ENCODE measurements around the gene KDM4C. TPM values are rescaled to one million over a fixed set of nuclear protein-coding genes. Genes with fewer than 3 reads are reported as not detected.

The KDM4C gene
- polyA plus RNA-seq, 1 experiment: 12.1 TPM

DNA sequence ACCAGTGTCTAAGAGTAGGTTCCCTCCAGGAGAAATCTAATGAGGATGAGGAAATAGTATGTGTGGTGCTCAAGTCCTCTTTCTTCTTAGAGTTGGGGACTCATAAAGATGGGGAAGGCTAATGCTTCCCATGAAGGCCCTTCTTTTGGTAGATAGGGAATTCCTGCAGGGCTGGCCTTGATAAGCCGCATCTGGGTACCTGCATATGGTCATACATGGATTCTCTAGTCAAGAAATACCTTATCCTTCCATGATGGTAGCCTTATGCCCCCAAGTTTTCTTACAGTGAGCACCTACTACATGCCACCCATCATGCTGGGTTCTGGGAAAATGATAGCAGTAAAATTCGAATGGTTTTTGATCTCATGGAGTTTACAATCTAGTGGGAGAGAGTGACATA lies 382.6 kb downstream of the KDM4C start:
- Histone ChIP-seq H3K27ac (ENCODE audit: low read depth, low read length) (no peak overlapping the region), H3K27me3 (ENCODE audit: control insufficient read depth, insufficient read depth, low read length) (no peaks in the 10 kb centered on the region), H3K4me3 (ENCODE audit: low read depth, low read length) (no peak overlapping the region), H3K9me3 (ENCODE audit: control insufficient read depth, insufficient read depth, low read length) (no peaks in the 10 kb centered on the region)
- TF ChIP-seq, protein P1, sequence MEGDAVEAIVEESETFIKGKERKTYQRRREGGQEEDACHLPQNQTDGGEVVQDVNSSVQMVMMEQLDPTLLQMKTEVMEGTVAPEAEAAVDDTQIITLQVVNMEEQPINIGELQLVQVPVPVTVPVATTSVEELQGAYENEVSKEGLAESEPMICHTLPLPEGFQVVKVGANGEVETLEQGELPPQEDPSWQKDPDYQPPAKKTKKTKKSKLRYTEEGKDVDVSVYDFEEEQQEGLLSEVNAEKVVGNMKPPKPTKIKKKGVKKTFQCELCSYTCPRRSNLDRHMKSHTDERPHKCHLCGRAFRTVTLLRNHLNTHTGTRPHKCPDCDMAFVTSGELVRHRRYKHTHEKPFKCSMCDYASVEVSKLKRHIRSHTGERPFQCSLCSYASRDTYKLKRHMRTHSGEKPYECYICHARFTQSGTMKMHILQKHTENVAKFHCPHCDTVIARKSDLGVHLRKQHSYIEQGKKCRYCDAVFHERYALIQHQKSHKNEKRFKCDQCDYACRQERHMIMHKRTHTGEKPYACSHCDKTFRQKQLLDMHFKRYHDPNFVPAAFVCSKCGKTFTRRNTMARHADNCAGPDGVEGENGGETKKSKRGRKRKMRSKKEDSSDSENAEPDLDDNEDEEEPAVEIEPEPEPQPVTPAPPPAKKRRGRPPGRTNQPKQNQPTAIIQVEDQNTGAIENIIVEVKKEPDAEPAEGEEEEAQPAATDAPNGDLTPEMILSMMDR (IDR thresholded peaks at IDR 0.05; ENCODE audit: low read depth, low read length): no peak
- ChIA-PET POLR2A (no interaction called here), CTCF (no interaction called here)
- DNase-seq (ENCODE audit: low read depth, low spot score): no peak

DNA sequence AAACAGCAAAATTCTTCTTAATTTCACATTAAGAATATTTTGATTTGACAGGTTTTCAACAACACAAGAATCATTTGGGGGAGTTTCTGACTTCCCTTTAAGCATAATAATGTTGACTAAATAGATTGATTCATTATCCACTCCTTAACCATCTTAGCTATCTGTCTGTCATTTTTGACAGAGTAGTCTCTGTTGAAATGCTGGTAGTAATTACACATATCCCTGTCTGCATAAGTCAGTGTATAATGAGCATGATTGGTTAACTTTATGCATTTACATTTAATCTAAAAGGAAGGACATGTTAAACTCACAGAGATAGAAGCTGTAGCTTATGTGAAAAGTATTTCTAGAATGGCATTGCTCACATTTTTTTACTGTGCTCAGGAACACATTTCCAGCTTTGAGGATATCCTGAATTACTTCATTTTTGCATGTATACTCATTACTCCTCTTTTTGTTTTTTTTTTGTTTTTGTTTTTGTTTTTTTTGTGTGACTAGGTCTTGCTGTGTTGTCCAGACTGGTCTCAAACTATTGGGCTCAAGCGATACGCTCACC lies 385.9 kb downstream of the KDM4C start:
- POLR2A ChIA-PET: no interaction called here
- H3K27me3 ChIP-seq (ENCODE audit: control insufficient read depth, insufficient read depth, low read length): no peaks in the 10 kb centered on the region
- H3K4me3 ChIP-seq (ENCODE audit: low read depth, low read length): no peak overlapping the region
- H3K27ac ChIP-seq (ENCODE audit: low read depth, low read length): no peak overlapping the region
- DNase-seq (ENCODE audit: low read depth, low spot score): no peak
- CTCF ChIA-PET: interaction anchor here (0.8 to 1.9 kb wide), 4 partner anchors 25 to 317 kb away, joined by 3 to 7 read pairs (median 4); no protein-coding TSS in a partner anchor
- no peaks in the 10 kb centered on the region; the same call in 1 of the 2 replicates for H3K9me3 ChIP-seq (ENCODE audit: control insufficient read depth, insufficient read depth, low read length)
- TF ChIP-seq, protein P1 (IDR thresholded peaks at IDR 0.05; ENCODE audit: low read depth, low read length): no peak

DNA sequence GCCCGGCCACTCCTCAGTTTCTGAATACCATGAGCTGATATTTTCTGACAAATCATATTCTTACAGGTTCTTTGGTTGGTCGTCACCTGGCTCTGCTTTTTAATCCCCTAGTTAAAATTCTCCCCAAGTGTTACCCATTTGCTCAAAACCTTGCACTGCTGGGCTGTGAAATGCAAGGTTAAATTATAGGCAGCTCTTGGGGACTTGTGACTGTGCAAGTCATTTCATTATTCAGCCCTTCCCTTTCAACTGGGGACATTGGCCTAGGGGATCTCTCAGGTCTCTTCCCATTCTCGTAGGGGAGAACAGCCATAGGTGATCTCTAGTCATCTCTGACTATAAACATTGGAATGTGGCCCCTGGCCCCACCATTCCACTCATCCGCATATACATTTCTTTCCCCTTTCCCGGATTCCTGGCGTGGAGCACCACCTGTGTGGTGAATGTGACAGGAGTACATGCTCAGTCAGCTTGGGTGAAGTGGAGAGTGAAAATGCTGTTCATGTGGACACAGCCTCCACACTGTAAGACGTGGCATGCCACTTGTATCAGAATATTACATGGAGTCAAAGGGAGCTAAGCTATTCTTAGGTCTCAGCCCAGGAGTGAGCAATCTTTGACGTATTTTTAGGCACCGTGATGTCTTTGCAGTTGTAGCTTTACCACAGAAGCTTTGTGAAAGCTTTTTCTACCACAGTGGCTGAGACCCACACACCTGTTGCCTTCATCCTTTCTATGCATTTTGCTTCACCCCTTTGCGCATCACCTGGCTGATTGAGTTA lies 386.7 kb downstream of the KDM4C start:
- Histone ChIP-seq H3K4me3 (ENCODE audit: low read depth, low read length) (no peak overlapping the region), H3K27ac (ENCODE audit: low read depth, low read length) (no peak overlapping the region), H3K27me3 (ENCODE audit: control insufficient read depth, insufficient read depth, low read length) (no peaks in the 10 kb centered on the region), H3K9me3 (ENCODE audit: control insufficient read depth, insufficient read depth, low read length) (peaks cover 4% of the 10 kb centered on the region; the same call in 1 of the 2 replicates)
- CTCF ChIA-PET: interaction anchor here (1.5 to 1.9 kb wide), 2 partner anchors 54 to 92 kb away, joined by 3 to 7 read pairs; no protein-coding TSS in a partner anchor
- POLR2A ChIA-PET: no interaction called here
- TF ChIP-seq, protein P1 (IDR thresholded peaks at IDR 0.05; ENCODE audit: low read depth, low read length): no peak
- DNase-seq (ENCODE audit: low read depth, low spot score): no peak

DNA sequence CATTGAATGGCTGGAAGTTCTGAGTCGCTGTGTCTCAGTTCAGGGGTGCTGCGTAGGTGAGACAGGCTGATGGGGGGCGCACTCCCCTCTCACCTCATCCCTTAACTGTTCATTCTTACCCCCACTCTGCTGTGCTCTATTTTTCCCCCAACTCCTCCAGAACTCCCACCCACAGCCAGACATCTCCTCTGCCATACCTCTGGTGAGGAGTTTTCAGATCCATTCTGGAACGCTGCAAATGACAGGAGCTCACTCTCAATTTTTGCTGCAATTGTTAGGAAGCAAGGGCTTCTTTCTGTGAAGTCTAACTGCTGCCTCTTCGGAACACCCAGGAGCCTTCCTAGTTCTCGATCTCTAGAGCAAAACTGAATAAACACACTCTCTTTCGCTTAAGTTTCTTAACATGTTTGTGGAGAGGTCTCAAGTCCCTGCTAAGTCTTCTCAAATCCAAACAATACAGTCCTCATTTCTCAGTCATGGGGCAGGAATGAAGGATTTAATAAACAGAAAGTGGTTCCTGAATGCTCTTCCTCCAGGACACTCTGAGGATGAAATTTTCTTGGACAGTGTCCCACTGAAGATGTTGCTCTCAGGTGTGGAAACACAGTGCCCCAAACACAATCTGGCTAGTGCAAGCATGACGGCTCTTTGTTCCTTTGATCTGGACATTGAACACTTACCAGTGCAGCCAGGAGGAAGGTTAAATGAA lies 387.7 kb downstream of the KDM4C start:
- POLR2A ChIA-PET: no interaction called here
- H3K9me3 ChIP-seq (ENCODE audit: control insufficient read depth, insufficient read depth, low read length): peaks cover 4% of the 10 kb centered on the region; the same call in 1 of the 2 replicates
- peak overlapping the region; percentile 15; the same call in 1 of the 2 replicates for H3K4me3 ChIP-seq (ENCODE audit: low read depth, low read length)
- DNase-seq (ENCODE audit: low read depth, low spot score): peak; percentile 23
- TF ChIP-seq, protein P1 (IDR thresholded peaks at IDR 0.05; ENCODE audit: low read depth, low read length): no peak
- peak overlapping the region; percentile 65 for H3K27ac ChIP-seq (ENCODE audit: low read depth, low read length)
- H3K27me3 ChIP-seq (ENCODE audit: control insufficient read depth, insufficient read depth, low read length): no peaks in the 10 kb centered on the region
- CTCF ChIA-PET: no interaction called here
